OCI-LY7 (cell line): Measurements from ENCODE around the gene OR52E1. TPM values are rescaled to one million over a fixed set of nuclear protein-coding genes. Genes with fewer than 3 reads are reported as not detected.

Experiments used
- BruUV-seq: library from RNA; stranded (reverse); fragments of 400-500 nt; replicated peaks from 2 replicates; lab custom pipeline; 2021; lab: Mats Ljungman, UMichigan
- CTCF ChIA-PET: fragments of 300-600 bp; sonication (Branson Sonifier 250); formaldehyde crosslinking; loops from one replicate; lab custom pipeline; 2022; ENCODE audit warnings: antibody characterized with exemption; ENCODE audit not compliant: unreplicated experiment; lab: Charles Lee
- POLR2A ChIA-PET: fragments of 300-600 bp; sonication (Branson Sonifier 250); formaldehyde crosslinking; loops from one replicate; lab custom pipeline; 2022; ENCODE audit warnings: antibody characterized with exemption; lab: Charles Lee
- DNase-seq: peaks from one replicate; pipeline ENCODE4 v3.0.0-alpha.2; 2015; ENCODE audit warnings: low spot score
- H2AFZ ChIP-seq: fragments of 200-600 bp; sonication (generic), shearing (Covaris generic); 2 replicates; pipeline ENCODE4 v1.6.1; 2014; ENCODE audit warnings: mild to moderate bottlenecking, antibody characterized with exemption, low read length, moderate library complexity
- H3K27ac ChIP-seq: fragments of 200-600 bp; sonication (generic); 2 replicates; pipeline ENCODE4 v1.5.1; 2014; ENCODE audit warnings: mixed run types, low read depth, mild to moderate bottlenecking, moderate library complexity, low read length, inconsistent platforms; ENCODE audit not compliant: poor library complexity, severe bottlenecking
- H3K36me3 ChIP-seq: fragments of 200-600 bp; sonication (generic); 2 replicates; pipeline ENCODE4 v1.6.1; 2014; ENCODE audit warnings: mild to moderate bottlenecking, antibody characterized with exemption, low read length, moderate library complexity, mixed read lengths; ENCODE audit not compliant: insufficient read depth
- H3K4me1 ChIP-seq: fragments of 200-600 bp; sonication (generic); 2 replicates; pipeline ENCODE4 v1.5.1; 2014; ENCODE audit warnings: mild to moderate bottlenecking, low read length; ENCODE audit not compliant: insufficient read depth, poor library complexity, severe bottlenecking
- H3K4me2 ChIP-seq: fragments of 200-600 bp; sonication (generic); 2 replicates; pipeline ENCODE4 v1.6.1; 2014; ENCODE audit warnings: mild to moderate bottlenecking, low read length
- H3K4me3 ChIP-seq: fragments of 200-600 bp; sonication (generic); 2 replicates; pipeline ENCODE4 v1.5.1; 2014; ENCODE audit warnings: mild to moderate bottlenecking, low read depth, low read length; ENCODE audit not compliant: poor library complexity, severe bottlenecking
- H3K79me2 ChIP-seq: fragments of 200-600 bp; sonication (generic); 2 replicates; pipeline ENCODE4 v1.6.1; 2016; ENCODE audit warnings: low read depth, mild to moderate bottlenecking, low read length, moderate library complexity, mixed read lengths; ENCODE audit not compliant: insufficient read depth
- H3K9me2 ChIP-seq: fragments of 200-600 bp; sonication (generic); 2 replicates; pipeline ENCODE4 v1.6.1; 2016; ENCODE audit warnings: mild to moderate bottlenecking, low read length, mixed read lengths; ENCODE audit not compliant: insufficient read depth
- H3K9me3 ChIP-seq: fragments of 200-600 bp; sonication (generic); 2 replicates; pipeline ENCODE4 v1.6.1; 2014; ENCODE audit warnings: mild to moderate bottlenecking, mixed run types, low read length, mixed read lengths
- H4K20me1 ChIP-seq: fragments of 200-600 bp; sonication (generic); 2 replicates; pipeline ENCODE4 v1.6.1; 2014; ENCODE audit warnings: mild to moderate bottlenecking, antibody characterized with exemption, low read length, moderate library complexity, mixed read lengths; ENCODE audit not compliant: insufficient read depth
- CTCF ChIP-seq: fragments of 200-600 bp; sonication (generic); conservative IDR thresholded peaks from 2 replicates; pipeline ENCODE4 v1.5.1; 2014; ENCODE audit warnings: mild to moderate bottlenecking, antibody characterized with exemption, low read length, moderate library complexity, mixed read lengths
- EZH2phosphoT487 ChIP-seq: fragments of 200-600 bp; sonication (generic); IDR thresholded peaks from 2 replicates; pipeline ENCODE4 v1.6.1; 2018; ENCODE audit warnings: low read depth, borderline replicate concordance, mild to moderate bottlenecking, mixed run types, antibody characterized with exemption, low read length, moderate library complexity, mixed read lengths
- intact Hi-C: fragments of 100-400 bp; cut with micrococcal nuclease; formaldehyde crosslinking; loops from one replicate; pipeline ENCODE4 v1.10.0; 2022; ENCODE audit not compliant: unreplicated experiment
- total RNA-seq, 2 experiments: library from RNA; depleted of rRNA in 1 of 2; stranded (reverse); fragments of >200 nt in 1 of 2; shearing (Covaris generic) in 1 of 2; gene quantifications; 2 replicates each; pipeline ENCODE4 v1.2.3, GENCODE V29; 2014 to 2022

OR52E1 gene
- total RNA-seq, 2 experiments from 2014 or later = not detected

DNA sequence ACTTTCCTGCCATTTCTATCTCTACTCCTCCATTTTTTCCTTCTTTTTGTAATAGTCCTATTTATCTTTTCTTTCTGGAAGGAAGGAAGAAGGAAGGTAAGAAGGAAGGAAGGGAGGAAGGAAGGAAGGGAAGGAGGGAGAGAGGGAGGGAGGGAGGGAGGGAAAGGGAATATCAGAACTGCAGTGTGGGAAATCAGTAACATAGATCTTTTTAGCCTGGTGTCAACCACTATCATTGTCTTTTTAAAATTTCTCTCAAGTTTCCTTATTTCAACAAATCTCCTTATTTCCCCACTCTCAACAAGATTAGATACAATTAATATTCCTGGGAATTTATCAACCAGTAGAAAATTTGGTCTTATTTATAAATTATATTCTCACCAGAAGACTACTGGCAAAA lies 33.7 kb downstream of the OR52E1 start:
- Histone ChIP-seq H3K4me1 (no peaks in the 10 kb centered on the region), H3K9me3 (no peaks in the 10 kb centered on the region), H3K4me3 (no peak overlapping the region), H3K27ac (no peak overlapping the region), H3K9me2 (no peaks in the 10 kb centered on the region), H3K79me2 (no peaks in the 10 kb centered on the region), H3K36me3 (no peaks in the 10 kb centered on the region), H2AFZ (no peak overlapping the region), H3K4me2 (no peak overlapping the region), H4K20me1 (no peaks in the 10 kb centered on the region)
- POLR2A ChIA-PET = no interaction called here
- intact Hi-C loops = no loop called here
- CTCF ChIA-PET = no interaction called here
- no peak for TF ChIP-seq EZH2phosphoT487
- no peak for TF ChIP-seq CTCF
- DNase-seq = no peak
- no TSS peak for BruUV-seq

- intact Hi-C loops = no loop called here
- TF ChIP-seq CTCF = no peak
- TF ChIP-seq EZH2phosphoT487 = no peak
- H3K36me3 ChIP-seq = no peaks in the 10 kb centered on the region
- H3K27ac ChIP-seq = no peak overlapping the region
- ChIA-PET POLR2A (no interaction called here), CTCF (no interaction called here)
- DNase-seq = no peak
- H4K20me1 ChIP-seq = no peaks in the 10 kb centered on the region
- H3K9me3 ChIP-seq = no peaks in the 10 kb centered on the region
- no peak overlapping the region; the same call in 1 of the 2 replicates for H2AFZ ChIP-seq
- no peaks in the 10 kb centered on the region for H3K4me1 ChIP-seq
- BruUV-seq = no TSS peak
- H3K9me2 ChIP-seq = no peaks in the 10 kb centered on the region
- H3K4me2 ChIP-seq = no peak overlapping the region
- no peak overlapping the region for H3K4me3 ChIP-seq
- H3K79me2 ChIP-seq = no peaks in the 10 kb centered on the region
Observed at GRCh38 chr11:5107285-5107684, 37.9 kb downstream of the OR52E1 start.

DNA sequence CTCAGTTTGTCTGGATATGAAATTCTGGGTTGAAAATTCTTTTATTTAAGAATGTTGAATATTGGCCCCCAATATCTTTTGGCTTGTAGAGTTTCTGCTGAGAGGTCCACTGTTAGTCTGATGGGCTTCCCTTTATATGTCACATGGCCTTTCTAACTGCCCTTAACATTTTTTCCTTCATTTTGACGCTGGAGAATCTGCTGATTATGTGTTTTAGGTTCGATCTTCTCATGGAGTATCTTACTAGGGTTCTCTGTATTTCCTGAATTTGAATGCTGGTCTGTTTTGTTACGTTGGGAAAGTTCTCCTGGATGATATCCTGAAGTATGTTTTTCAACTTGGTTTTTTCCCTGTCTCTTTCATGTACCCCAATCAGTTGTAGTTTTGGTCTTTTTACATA lies 46.0 kb downstream of the OR52E1 start:
- Histone ChIP-seq H3K36me3 (no peaks in the 10 kb centered on the region), H3K4me1 (no peaks in the 10 kb centered on the region), H3K4me3 (no peak overlapping the region), H3K4me2 (no peak overlapping the region), H3K9me3 (no peaks in the 10 kb centered on the region), H4K20me1 (no peaks in the 10 kb centered on the region), H3K9me2 (no peaks in the 10 kb centered on the region), H2AFZ (no peak overlapping the region), H3K79me2 (no peaks in the 10 kb centered on the region), H3K27ac (no peak overlapping the region)
- TF ChIP-seq CTCF (no peak), EZH2phosphoT487 (no peak)
- ChIA-PET POLR2A (no interaction called here), CTCF (no interaction called here)
- intact Hi-C loops = no loop called here
- DNase-seq = no peak
- BruUV-seq = no TSS peak
